Activated CD4-positive, alpha-beta T cell treated with anti-CD3 and anti-CD28 coated beads, Interleukin-2, amount 50 U/mL, for 24 hours (primary cell): ENCODE results near the gene GRID2.
"Not testable (repeated sequence)": the region's sequence is repeated elsewhere in the genome, so short reads cannot be mapped to it uniquely, and the experiment has no call there.

ENCODE experiments used
- DNase-seq, 2 donors: peaks; one replicate each; pipeline ENCODE4 v3.0.0-alpha.2; 2020; ENCODE audit warnings: low read depth in 1 of 2, low spot score in 1 of 2

GRID2 gene

GRCh38 chr4:92303621-92304027 is at the start of gene GRID2:
Gene GRID2, plus strand, starts transcription at chr4:92303966.
- no peak for DNase-seq

DNA sequence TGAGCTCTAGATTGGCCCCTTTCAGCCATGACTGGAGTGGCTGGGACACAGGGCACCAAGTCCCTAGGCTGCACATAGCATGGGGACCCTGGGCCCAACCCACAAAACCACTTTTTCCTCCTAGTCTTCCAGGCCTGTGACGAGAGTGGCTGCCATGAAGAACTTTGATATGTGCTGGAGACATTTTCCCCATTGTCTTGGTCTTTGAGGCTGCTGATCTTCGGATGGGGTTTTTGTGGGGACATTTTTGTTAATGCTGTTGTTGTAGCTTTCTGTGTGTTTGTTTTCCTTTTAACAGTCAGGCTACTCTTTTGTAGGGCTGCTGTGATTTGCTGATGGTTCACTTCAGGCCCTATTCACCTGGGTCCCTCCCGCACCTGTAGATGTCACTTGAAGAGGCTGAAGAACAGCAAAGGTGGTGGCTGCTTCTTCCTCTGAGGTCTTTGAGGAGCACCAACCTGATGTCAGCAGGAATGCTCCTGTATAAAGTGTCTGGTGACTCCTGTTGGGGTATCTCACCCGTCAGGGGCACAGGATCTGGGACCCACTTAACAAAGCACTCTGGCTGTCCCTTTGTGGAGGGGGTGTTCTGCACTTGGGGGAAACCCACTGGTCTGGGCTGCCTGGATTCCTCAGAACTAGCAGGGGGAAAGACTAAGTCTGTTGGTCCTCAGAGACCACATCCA is 49.6 kb upstream of the GRID2 start:
- no peak for DNase-seq

DNA sequence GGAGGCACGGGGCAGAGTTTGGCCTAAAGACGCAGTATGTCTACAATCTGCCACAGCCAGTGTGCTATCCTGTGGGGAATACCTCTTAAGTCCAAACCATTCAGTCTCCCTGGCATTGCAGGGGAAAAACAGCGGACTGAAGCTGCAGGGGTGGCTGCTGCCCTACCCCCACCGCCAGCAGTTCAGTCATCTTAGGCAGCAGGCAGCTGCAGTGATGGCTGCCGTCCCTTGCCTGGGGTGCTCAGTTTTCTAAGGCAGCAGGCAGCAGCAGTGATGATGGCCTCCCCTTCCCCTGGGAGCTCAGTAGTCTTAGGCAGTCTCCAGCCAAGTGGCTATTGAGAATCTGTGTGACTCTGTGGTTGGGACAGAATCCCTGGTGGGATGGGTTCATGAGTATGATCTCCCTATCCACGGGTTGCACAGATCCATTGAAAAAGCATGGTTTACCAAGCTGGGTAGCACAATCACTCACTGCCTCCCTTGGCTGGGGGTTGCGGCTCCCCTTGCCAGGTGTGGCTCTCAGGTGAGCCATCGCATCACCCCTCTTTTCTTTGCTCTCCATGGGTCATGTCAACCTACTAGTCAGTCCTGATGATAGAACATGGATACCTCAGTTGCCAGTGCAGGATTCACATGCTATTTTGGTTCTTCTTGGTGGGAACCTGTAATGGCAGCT is 48.9 kb upstream of the GRID2 start:
- no peak for DNase-seq

DNA sequence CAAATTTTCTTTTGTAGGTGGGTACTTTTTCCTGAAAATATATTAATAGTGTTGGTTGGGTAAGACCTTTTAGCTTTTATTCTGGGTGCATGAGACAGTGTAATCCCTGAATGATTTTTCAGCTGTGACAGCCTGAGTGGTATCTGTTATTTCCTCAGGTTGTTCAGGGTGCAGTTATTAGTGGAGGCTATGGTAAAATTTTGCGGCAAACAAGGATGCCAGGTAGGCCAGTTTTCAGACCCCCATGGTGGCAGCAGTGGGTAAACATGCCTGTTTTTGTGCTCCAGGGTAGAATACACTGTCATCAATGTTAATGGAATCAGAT is 47.9 kb upstream of the GRID2 start:
- DNase-seq: no peak

DNA sequence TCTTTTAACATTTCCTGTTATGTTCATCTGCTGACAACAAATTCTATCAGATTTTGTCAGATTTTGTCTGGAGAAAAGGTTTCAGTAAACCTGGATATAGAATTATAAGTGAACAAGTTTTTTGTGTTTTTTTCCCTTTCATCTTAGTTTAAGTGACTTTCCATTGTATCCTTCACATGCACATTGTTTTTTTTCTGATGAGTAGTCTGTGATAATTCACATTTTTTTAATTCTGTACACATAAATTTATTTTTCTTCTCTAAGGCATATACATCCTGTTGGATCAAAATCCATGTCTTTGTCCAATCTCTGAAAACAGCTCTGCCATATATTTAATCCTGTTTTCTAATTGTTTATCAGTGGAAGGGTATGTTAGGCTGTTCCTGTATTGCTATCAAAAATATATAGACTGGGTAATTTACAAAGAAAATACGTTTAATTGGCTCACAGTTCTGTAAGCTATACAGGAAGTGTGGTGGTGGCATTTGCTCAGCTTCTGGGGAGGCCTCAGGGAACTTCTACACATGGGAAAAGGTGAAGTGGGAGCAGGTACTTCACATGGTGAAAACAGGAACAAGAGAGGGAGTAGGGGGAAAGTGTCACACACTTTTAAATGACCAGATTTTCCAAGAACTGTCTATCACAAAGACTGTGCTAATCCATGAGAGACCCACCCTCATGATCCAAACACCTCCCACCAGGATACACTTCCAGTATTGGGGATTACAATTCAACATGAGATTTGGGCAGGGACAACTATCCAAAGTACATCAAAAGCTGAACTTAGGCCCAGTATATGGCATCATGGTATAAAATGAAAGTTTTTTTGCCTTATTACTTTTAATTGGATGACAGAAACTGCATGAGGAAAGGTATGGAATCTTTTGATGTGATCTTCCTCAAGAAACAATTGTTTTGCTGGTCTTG is 45.6 kb upstream of the GRID2 start:
- no peak for DNase-seq

GRCh38 chr4:92261256-92261655 is 42.5 kb upstream of the GRID2 start:
- DNase-seq: no peak

DNA sequence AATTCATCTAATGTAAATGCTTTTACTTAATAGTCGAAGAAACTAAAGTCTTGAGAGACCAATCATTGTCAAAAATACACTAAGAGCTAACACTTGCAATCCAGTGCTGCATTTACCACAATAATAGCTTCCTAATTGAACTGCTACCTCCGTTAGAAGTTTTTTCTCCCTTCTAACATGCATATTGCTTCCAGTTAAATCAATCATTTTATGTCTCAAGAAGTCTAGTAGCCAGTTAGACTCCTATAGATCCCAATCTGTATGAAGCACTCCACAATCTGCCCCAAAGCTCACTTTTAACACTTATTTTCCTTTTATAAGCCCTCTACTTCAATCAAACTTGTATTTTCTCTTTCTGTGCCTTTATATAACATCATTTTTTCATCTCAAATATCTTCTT is 41.4 kb upstream of the GRID2 start:
- DNase-seq: no peak

DNA sequence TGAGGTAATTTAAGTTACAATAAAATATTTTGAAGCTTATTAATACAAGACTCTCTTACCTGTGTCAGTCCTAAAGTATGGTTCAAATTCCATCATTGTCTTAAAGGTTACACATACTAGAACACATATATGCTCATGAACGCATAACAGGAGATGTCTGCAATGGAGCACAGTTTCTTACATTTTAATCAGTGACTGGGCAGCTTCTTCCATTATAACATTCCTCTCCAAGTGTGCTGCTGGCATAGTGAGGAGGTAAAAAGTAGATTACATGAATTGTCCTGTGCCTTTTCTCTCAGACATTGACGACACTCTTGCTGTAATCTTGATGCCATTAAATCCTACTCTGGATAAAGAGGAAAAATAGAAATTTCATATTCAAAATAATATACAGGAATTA is 40.8 kb upstream of the GRID2 start:
- no peak for DNase-seq

- no peak for DNase-seq
Observed at GRCh38 chr4:92263575-92263974, 40.2 kb upstream of the GRID2 start.

GRCh38 chr4:92264163-92264562 is 39.6 kb upstream of the GRID2 start:
- DNase-seq: no peak

DNA sequence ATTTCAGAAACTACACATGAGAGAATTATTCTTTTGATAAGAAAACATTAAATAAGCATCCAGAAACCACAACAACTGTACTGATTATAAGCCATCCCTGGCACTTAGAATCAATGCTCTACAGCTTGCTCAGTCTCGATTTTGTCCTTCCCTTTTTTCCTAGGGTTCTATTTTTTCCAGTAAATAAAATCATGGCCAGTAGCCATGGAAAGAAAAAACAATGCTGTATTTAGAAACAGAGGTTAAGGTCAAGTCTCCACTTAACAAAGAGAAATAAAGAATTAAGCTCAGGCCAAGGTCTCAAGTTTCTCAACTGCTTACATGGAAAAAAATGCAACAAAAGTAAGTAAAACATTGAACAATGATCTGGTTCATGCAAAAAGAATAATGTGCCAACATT is 38.7 kb upstream of the GRID2 start:
- DNase-seq: no peak

- no peak for DNase-seq
Observed at GRCh38 chr4:92265798-92266197, 38.0 kb upstream of the GRID2 start.

DNA sequence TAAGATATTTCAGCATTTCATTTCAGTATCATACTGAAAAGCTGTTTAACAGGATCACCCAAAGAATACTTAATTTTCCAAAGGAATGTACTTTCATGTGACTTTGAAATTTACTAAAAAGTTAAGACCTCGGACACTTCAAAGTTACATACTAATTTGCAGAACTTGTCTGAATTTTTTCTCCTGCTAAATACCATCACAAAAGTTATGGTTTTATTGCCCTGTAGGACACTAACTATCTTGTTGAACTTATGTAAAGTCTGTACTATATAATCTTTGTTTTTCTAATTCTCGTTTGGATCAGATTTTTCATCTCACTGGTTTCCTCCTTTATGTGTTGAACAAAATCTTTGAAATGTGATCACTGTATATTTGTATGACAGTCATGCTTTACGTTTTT is 37.2 kb upstream of the GRID2 start:
- no peak for DNase-seq

DNA sequence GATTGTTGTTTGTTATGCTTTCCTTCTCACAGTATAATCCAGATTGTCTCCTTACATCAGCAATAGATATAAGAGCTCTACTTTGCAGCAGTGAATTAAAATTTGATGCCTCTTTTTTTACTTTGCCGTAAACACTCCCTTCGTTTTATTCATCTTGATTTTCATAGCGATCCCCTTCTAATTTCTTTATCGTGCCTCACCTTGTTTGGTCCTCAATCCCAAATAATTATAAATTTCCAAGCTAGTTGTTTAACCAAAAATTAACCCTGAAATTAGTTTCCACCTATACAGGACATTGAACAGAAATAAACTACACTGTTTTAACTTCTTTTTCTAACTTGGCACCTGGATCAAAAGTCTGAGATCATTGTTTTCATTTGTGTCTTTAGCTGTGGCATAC is 35.1 kb upstream of the GRID2 start:
- DNase-seq: no peak

DNA sequence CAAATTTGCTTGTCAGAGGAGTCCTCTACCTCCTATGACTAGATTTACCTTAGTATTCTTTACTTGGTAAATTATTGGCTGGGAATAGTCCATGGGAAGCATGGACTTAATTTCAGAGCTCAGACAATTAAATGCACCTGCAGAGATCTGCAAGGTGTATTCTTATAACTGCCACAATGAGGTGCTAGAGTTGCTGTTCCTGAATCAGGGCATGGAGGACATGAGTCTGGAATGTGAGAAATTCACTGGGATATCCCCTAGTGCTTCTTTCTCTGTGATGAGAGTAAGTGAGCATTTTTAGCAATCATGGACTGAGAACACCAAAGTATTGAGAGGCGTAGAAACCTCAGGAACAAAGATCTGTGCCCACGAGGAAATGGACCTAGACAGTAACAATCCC is 32.9 kb upstream of the GRID2 start:
- no peak for DNase-seq

DNA sequence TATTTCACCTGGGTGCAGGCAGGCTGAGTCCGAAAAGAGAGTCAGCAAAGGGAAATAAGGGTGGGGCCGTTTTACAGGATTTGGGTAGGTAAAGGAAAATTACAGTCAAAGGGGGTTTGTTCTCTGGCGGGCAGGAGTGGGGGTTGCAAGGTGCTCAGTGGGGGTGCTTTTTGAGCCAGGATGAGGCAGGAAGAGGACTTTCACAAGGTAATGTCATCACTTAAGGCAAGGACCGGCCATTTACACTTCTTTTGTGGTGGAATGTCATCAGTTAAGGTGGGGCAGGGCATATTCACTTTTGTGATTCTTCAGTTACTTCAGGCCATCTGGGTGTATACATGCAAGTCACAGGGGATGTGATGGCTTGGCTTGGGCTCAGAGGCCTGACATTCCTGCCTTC is 32.2 kb upstream of the GRID2 start:
- not testable (repeated sequence) for DNase-seq

DNA sequence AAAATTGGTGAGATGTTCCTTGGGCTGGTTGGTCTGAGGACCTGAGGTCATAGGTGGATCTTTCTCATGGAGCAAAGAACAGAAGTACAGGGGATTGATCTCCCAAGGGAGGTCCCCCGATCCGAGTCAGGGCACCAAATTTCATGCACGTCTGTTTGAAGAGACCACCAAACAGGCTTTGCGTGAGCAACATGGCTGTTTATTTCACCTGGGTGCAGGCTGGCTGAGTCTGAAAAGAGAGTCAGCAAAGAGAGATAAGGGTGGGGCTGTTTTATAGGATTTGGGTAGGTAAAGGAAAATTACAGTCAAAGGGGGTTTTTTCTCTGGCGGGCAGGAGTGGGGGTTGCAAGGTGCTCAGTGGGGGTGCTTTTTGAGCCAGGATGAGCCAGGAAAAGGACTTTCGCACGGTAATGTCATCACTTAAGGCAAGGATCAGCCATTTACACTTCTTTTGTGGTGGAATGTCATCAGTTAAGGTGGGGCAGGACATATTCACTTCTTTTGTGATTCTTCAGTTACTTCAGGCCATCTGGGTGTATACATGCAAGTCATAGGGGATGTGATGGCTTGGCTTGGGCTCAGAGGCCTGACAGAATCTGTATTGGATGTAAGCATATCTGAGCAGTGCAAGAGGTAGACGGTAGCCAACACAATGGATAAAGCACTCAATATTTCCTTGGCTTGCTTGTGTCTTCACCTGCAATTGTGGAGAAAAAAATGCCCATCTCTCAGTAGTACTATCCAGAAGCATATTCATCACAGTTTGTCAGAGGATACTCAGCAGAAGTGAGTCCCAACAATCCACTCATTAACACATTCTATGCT is 26.5 kb upstream of the GRID2 start:
- not testable (repeated sequence) for DNase-seq

- DNase-seq: no peak
Observed at GRCh38 chr4:92279296-92279695, 24.5 kb upstream of the GRID2 start.

- DNase-seq: no peak
Observed at GRCh38 chr4:92299152-92299551, 4.6 kb upstream of the GRID2 start.

- DNase-seq: no peak
Observed at GRCh38 chr4:92304121-92304520, 355 bp downstream of the GRID2 start.

- DNase-seq: no peak
Observed at GRCh38 chr4:92304606-92305005, 840 bp downstream of the GRID2 start.
